AG10803 (cell line): ENCODE data around the gene EDC3.
A peak's percentile ranks its signal among the peaks of the same experiment; 100 is the strongest.

Source experiments
- DNase-seq: peaks from one replicate; pipeline ENCODE4 v3.0.0; 2010; ENCODE audit warnings: low read depth
- H3K4me3 ChIP-seq: 2 replicates; pipeline ENCODE4 v1.5.1; 2011; ENCODE audit warnings: mild to moderate bottlenecking, low read length, control low read depth
- CTCF ChIP-seq: conservative IDR thresholded peaks from 2 replicates; pipeline ENCODE4 v1.5.1; 2011; ENCODE audit warnings: mild to moderate bottlenecking, low read length, control low read depth, inconsistent platforms

EDC3 gene

GRCh38 chr15:74674161-74674560, 21.7 kb downstream of the EDC3 start:
- no peak for TF ChIP-seq CTCF
- H3K4me3 ChIP-seq, result no peak overlapping the region
- no peak for DNase-seq

GRCh38 chr15:74669627-74670026, 26.2 kb downstream of the EDC3 start:
- TF ChIP-seq CTCF, result no peak

GRCh38 chr15:74667975-74668374, 27.8 kb downstream of the EDC3 start:
- DNase-seq, result no peak
- no peak overlapping the region for H3K4me3 ChIP-seq
- no peak for TF ChIP-seq CTCF

More at GRCh38 chr15:74669627-74670026, 26.2 kb downstream of the EDC3 start:
- no peak for DNase-seq
- no peak overlapping the region for H3K4me3 ChIP-seq

DNA sequence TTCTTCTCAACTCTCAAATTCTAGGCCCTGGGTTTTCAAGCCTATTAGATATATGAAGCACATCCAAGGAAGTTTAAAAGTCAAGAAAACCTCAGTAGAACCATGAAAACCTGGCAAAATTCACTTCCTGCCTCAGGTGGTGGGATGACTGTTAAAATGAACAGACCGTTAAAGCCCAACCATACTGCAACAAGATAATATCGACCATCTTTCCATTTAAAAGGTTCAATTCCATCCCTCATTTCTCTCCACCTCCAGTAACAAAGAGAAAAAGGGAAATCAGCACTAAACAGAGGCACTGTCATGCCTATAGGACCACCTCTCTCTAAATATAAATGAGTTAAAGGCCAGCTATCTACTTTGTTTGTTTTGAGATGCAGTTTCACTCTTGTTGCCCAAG, 31.2 kb downstream of the EDC3 start:
- no peak overlapping the region for H3K4me3 ChIP-seq
- TF ChIP-seq CTCF, result no peak
- DNase-seq, result no peak

DNA sequence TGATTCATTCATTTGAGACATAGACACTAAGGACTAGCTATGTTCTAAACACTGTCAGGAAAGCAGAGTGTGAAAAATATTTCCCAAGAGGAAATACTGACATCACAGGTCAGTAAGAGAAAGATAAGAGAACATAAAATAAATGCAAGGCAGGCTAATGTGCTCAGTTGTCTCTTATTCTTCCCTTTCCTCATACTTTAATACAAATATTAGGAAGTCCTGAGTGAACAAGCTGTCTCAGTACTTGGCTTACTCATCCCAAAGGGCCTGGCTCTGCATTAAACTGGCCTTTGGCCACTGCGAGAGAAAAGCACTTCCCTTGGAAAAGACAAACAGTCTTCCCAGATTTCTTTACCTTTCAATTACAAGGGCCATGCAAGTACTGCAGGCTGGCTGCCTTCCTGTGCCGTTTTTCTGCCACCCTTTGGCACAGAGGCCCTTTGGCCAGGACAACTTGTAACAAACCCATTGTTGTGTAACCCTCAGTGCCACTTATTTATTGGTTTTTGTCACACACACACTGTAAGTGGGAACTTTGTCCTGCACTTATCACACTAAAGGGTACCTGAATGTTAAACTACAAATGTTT, 31.7 kb downstream of the EDC3 start:
- peak; percentile 28 for DNase-seq
- H3K4me3 ChIP-seq, result no peak overlapping the region
- no peak for TF ChIP-seq CTCF

DNA sequence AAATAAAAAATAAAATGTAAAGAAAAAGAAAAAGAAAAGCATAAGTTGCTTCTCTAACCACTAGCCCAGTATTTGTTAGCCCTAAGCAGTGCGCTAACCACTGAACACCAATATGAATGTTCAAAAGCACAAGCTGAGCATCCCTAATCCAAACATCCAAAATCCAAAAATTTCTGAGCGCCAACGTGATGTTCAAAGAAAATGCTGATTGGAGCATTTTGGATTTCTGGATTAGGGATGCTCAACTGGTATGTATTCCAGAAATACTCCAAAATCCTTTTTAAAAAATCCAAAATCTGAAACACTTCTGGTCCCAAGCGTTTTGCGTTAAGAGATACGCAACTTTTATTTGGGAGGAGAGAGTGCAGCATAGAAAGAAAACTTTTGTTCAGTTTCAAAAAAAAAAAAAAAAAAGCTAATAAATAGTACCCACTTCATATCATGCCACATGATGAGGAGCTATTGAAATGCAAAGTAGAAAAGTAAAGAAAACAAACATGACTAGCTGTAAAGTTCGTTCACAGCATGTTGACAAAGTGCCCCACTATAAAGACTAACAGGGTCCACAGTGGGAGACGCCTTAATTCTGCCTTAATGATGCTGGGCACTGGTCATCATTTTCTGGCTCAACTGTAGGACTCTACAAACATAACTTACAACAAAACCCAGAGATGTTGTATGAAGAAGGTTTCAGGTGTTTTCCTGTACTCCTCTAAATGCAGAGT, 32.4 kb downstream of the EDC3 start:
- TF ChIP-seq CTCF, result no peak
- no peak overlapping the region for H3K4me3 ChIP-seq
- DNase-seq, result no peak
